K562 (cell line): ENCODE measurements around the gene DNAJB12. TPM values are rescaled to one million over a fixed set of nuclear protein-coding genes. Genes with fewer than 3 reads are reported as not detected.

Experiments used
- ARHGAP35 ChIP-seq: fragments of 450-650 bp; IDR thresholded peaks from 2 replicates; pipeline ENCODE4 v1.6.1; 2018; ENCODE audit not compliant: partially characterized antibody
- FOXK1 ChIP-seq: sonication (generic); formaldehyde crosslinking; IDR thresholded peaks from 2 replicates; pipeline ENCODE4 v1.8.0; 2022; ENCODE audit warnings: missing genetic modification reagents, mild to moderate bottlenecking, borderline replicate concordance
- GTF2A2 ChIP-seq: IDR thresholded peaks from 2 replicates; pipeline ENCODE4 v1.6.1; 2016; ENCODE audit warnings: mild to moderate bottlenecking, missing genetic modification characterization, missing compliant biosample characterization
- HDAC6 ChIP-seq: IDR thresholded peaks from 2 replicates; pipeline ENCODE4 v1.6.1; 2012; ENCODE audit warnings: low read depth, mild to moderate bottlenecking, control low read depth, inconsistent platforms, low read length, moderate library complexity
- NR4A1 ChIP-seq, 2 experiments: fragments of 250-450 bp in 1 of 2; fragments of 450-650 bp in 1 of 2; sonication (Bioruptor Pico) in 1 of 2; IDR thresholded peaks; 2 replicates each; pipeline versions ENCODE4 v1.4.0 to v1.6.1; 2016 to 2020; ENCODE audit warnings: mild to moderate bottlenecking in 2 of 2, missing compliant biosample characterization in 1 of 2, missing genetic modification characterization in 1 of 2, moderate library complexity in 1 of 2
- PTTG1 ChIP-seq: fragments of 450-650 bp; IDR thresholded peaks from 2 replicates; pipeline ENCODE4 v1.6.1; 2016; ENCODE audit warnings: low read depth, mild to moderate bottlenecking, missing genetic modification characterization, missing compliant biosample characterization
- ZBTB1 ChIP-seq: sonication (generic); formaldehyde crosslinking; IDR thresholded peaks from 2 replicates; pipeline ENCODE4 v1.8.1; 2023; ENCODE audit warnings: missing genetic modification reagents, low read depth, mild to moderate bottlenecking, borderline replicate concordance
- ZC3H4 ChIP-seq: sonication (generic); formaldehyde crosslinking; IDR thresholded peaks from 2 replicates; pipeline ENCODE4 v1.9.0; 2021; ENCODE audit warnings: missing genetic modification reagents, borderline replicate concordance
- ZNF212 ChIP-seq: fragments of 450-650 bp; formaldehyde crosslinking; IDR thresholded peaks from 2 replicates; pipeline ENCODE4 v1.4.0; 2020; ENCODE audit warnings: mild to moderate bottlenecking
- ZNF699 ChIP-seq: fragments of 250-450 bp; sonication (Bioruptor Pico); IDR thresholded peaks from 2 replicates; pipeline ENCODE4 v1.8.0; 2021; ENCODE audit warnings: mild to moderate bottlenecking, moderate library complexity; ENCODE audit not compliant: insufficient replicate concordance
- polyA plus RNA-seq, 8 experiments: library from polyadenylated mRNA; depleted of rRNA in 4 of 8; stranded (reverse) in 5 of 8; unstranded in 3 of 8; fragments of >200 nt; fragmentation: Nextera tagmentation in 2 of 8; fragmentation: Illumina TruSeq in 1 of 8; extraction: Ambion mirVana in 2 of 8; extraction: Trizol in 1 of 8; gene quantifications; 2 replicates each; pipeline versions ENCODE4 v1.2.1 to v1.2.3, GENCODE V29; 2011 to 2014; ENCODE audit warnings: inconsistent platforms in 1 of 8, missing spikeins in 1 of 8
- total RNA-seq, 7 experiments: library from RNA; depleted of rRNA in 6 of 7; stranded (reverse); fragments of >200 nt in 6 of 7; fragmentation: Illumina TruSeq in 2 of 7; extraction: Trizol in 2 of 7; gene quantifications; 2 replicates each; pipeline versions ENCODE4 v1.2.1 to v1.2.3, GENCODE V29; 2011 to 2021; ENCODE audit warnings: low replicate concordance in 1 of 7
- TF ChIP-seq, protein P1 (sequence below), 2 experiments: fragments of 450-650 bp; IDR thresholded peaks; 2 replicates each; pipeline ENCODE4 v1.6.1; 2016
- TF ChIP-seq, protein P2 (sequence below): IDR thresholded peaks from 2 replicates; pipeline ENCODE4 v1.6.1; 2012; ENCODE audit warnings: low read depth, low read length, improper control_type of control experiment, borderline replicate concordance
- TF ChIP-seq, protein P3 (sequence below): fragments of 450-650 bp; conservative IDR thresholded peaks from 2 replicates; pipeline ENCODE4 v1.6.1; 2016; ENCODE audit warnings: missing genetic modification characterization, low read depth, mild to moderate bottlenecking, missing compliant biosample characterization, moderate library complexity
- TF ChIP-seq, protein P4 (sequence below): sonication (generic); formaldehyde crosslinking; IDR thresholded peaks from 2 replicates; pipeline ENCODE4 v1.8.0; 2022; ENCODE audit warnings: missing genetic modification reagents, mild to moderate bottlenecking, moderate library complexity, borderline replicate concordance
- TF ChIP-seq, protein P5 (sequence below): fragments of 250-450 bp; sonication (Bioruptor Pico); IDR thresholded peaks from 2 replicates; pipeline ENCODE4 v1.9.0; 2021; ENCODE audit warnings: mild to moderate bottlenecking
- TF ChIP-seq, protein P6 (sequence below): fragments of 450-650 bp; formaldehyde crosslinking; IDR thresholded peaks from 2 replicates; pipeline ENCODE4 v1.4.0; 2022; ENCODE audit warnings: mild to moderate bottlenecking, moderate library complexity
- TF ChIP-seq, protein P7 (sequence below): sonication (generic); formaldehyde crosslinking; IDR thresholded peaks from 2 replicates; pipeline ENCODE4 v1.8.0; 2022; ENCODE audit warnings: mild to moderate bottlenecking, missing genetic modification reagents

DNAJB12 gene
- total and polyA plus RNA-seq, 9 of the 15 experiments (the other 6 are each of a cell fraction or from before 2014, with no cell fraction given), result 3.5 to 31.5 (median 20.3) TPM

DNA sequence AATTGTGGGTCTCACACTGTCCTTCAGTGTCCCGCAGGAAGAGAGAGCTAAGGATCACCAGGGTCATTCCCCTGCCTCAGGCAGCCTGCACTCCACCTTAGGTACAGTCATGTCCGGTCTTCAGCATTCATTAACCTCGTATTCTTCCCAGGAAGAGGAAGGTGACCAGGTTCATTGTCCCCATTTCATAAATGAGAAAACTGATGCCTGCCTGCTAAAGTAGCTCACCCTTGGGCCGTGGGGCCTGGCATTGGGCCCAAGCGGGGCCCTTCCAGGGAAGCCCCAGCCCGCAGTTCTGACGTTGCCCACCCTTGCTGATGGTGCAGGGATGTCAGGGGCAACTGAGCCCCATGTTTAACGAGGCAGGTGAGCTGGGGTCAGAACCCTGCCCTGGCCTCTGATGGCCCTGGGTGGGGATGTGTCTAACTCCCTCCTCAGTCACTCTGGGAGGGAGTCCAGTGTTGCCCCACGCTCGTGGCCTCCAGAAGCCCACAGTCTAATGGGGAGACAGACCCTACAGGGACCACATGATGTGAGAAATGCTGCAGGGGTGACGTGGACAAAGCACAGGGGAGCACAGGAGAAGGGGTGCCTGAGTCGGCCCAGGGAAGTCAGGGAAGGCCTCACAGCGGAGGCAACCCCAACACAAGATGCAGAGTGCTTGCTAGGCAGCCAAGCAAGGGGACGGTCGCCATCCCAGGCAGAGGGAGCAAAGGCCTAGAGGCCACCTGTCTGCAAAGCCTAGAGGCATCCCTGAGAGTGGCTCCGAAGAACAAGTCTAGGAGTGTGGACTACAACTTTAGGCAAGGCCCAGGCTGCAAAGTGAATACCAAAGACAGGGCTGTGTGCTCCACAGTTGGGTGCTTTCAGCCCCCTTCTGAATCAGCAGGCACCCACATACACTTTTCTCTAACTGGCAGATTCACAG, 55.9 kb downstream of the DNAJB12 start (continued):
- TF ChIP-seq, protein P1, sequence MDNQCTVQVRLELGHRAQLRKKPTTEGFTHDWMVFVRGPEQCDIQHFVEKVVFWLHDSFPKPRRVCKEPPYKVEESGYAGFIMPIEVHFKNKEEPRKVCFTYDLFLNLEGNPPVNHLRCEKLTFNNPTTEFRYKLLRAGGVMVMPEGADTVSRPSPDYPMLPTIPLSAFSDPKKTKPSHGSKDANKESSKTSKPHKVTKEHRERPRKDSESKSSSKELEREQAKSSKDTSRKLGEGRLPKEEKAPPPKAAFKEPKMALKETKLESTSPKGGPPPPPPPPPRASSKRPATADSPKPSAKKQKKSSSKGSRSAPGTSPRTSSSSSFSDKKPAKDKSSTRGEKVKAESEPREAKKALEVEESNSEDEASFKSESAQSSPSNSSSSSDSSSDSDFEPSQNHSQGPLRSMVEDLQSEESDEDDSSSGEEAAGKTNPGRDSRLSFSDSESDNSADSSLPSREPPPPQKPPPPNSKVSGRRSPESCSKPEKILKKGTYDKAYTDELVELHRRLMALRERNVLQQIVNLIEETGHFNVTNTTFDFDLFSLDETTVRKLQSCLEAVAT (IDR thresholded peaks at IDR 0.05), result no peak
- TF ChIP-seq ZNF699 (CRISPR knock-in tag) (no peak), ZBTB1 (CRISPR knock-in tag) (0 out of 2 replicates have a peak, but pooled peaks have one; percentile 13), PTTG1 (no peak; the same call in 1 of the 2 replicates), FOXK1 (CRISPR knock-in tag) (no peak; the same call in 1 of the 2 replicates), ZC3H4 (CRISPR knock-in tag) (peak; percentile 92; the same call in 1 of the 2 replicates), GTF2A2 (tag) (no peak), ZNF212 (no peak), ARHGAP35 (no peak), NR4A1 (CRISPR knock-in tag; IDR thresholded peaks at IDR 0.05) (peak; percentile 6; the same call in 1 of the 2 replicates), NR4A1 (tag; IDR thresholded peaks at IDR 0.05) (peak; percentile 82), HDAC6 (no peak)
- TF ChIP-seq, protein P2, sequence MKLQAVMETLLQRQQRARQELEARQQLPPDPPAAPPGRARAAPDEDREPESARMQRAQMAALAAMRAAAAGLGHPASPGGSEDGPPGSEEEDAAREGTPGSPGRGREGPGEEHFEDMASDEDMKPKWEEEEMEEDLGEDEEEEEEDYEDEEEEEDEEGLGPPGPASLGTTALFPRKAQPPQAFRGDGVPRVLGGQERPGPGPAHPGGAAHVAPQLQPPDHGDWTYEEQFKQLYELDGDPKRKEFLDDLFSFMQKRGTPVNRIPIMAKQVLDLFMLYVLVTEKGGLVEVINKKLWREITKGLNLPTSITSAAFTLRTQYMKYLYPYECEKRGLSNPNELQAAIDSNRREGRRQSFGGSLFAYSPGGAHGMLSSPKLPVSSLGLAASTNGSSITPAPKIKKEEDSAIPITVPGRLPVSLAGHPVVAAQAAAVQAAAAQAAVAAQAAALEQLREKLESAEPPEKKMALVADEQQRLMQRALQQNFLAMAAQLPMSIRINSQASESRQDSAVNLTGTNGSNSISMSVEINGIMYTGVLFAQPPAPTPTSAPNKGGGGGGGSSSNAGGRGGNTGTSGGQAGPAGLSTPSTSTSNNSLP, result no peak
- TF ChIP-seq, protein P3, sequence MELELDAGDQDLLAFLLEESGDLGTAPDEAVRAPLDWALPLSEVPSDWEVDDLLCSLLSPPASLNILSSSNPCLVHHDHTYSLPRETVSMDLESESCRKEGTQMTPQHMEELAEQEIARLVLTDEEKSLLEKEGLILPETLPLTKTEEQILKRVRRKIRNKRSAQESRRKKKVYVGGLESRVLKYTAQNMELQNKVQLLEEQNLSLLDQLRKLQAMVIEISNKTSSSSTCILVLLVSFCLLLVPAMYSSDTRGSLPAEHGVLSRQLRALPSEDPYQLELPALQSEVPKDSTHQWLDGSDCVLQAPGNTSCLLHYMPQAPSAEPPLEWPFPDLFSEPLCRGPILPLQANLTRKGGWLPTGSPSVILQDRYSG (tag), result peak; percentile 80; the same call in 1 of the 2 replicates
- TF ChIP-seq, protein P4, sequence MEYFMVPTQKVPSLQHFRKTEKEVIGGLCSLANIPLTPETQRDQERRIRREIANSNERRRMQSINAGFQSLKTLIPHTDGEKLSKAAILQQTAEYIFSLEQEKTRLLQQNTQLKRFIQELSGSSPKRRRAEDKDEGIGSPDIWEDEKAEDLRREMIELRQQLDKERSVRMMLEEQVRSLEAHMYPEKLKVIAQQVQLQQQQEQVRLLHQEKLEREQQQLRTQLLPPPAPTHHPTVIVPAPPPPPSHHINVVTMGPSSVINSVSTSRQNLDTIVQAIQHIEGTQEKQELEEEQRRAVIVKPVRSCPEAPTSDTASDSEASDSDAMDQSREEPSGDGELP (CRISPR knock-in tag), result no peak
- TF ChIP-seq, protein P5, sequence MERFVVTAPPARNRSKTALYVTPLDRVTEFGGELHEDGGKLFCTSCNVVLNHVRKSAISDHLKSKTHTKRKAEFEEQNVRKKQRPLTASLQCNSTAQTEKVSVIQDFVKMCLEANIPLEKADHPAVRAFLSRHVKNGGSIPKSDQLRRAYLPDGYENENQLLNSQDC (CRISPR knock-in tag), result no peak
- TF ChIP-seq, protein P6, sequence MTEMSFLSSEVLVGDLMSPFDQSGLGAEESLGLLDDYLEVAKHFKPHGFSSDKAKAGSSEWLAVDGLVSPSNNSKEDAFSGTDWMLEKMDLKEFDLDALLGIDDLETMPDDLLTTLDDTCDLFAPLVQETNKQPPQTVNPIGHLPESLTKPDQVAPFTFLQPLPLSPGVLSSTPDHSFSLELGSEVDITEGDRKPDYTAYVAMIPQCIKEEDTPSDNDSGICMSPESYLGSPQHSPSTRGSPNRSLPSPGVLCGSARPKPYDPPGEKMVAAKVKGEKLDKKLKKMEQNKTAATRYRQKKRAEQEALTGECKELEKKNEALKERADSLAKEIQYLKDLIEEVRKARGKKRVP (CRISPR knock-in tag), result no peak
- TF ChIP-seq, protein P7, sequence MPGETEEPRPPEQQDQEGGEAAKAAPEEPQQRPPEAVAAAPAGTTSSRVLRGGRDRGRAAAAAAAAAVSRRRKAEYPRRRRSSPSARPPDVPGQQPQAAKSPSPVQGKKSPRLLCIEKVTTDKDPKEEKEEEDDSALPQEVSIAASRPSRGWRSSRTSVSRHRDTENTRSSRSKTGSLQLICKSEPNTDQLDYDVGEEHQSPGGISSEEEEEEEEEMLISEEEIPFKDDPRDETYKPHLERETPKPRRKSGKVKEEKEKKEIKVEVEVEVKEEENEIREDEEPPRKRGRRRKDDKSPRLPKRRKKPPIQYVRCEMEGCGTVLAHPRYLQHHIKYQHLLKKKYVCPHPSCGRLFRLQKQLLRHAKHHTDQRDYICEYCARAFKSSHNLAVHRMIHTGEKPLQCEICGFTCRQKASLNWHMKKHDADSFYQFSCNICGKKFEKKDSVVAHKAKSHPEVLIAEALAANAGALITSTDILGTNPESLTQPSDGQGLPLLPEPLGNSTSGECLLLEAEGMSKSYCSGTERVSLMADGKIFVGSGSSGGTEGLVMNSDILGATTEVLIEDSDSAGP (CRISPR knock-in tag), result no peak
